Nephron (organoid): Measurements from ENCODE around the gene DERA.
"Not testable (repeated sequence)": the region's sequence is repeated elsewhere in the genome, so short reads cannot be mapped to it uniquely, and the experiment has no call there.

Experiments
- H3K27ac Mint-ChIP-seq, 3 experiments: 2 replicates each; pipeline ENCODE4 v1.8.0; 2020; ENCODE audit warnings: mixed read lengths in 3 of 3, mild to moderate bottlenecking in 2 of 3, moderate library complexity in 1 of 3
- H3K27me3 Mint-ChIP-seq: 2 replicates; pipeline ENCODE4 v1.8.0; 2021; ENCODE audit warnings: low read depth, mild to moderate bottlenecking, moderate library complexity, mixed read lengths
- H3K36me3 Mint-ChIP-seq: 2 replicates; pipeline ENCODE4 v1.8.0; 2020; ENCODE audit warnings: low read depth, mixed read lengths
- H3K4me1 Mint-ChIP-seq: 2 replicates; pipeline ENCODE4 v1.8.0; 2020; ENCODE audit warnings: mixed read lengths
- H3K4me3 Mint-ChIP-seq, 3 experiments: 2 replicates each; pipeline ENCODE4 v1.8.0; 2020; ENCODE audit warnings: mild to moderate bottlenecking in 3 of 3, mixed read lengths in 3 of 3, moderate library complexity in 2 of 3
- H3K9me3 Mint-ChIP-seq: 2 replicates; pipeline ENCODE4 v1.8.0; 2020; ENCODE audit warnings: mixed read lengths
- TF ChIP-seq, protein P1 (sequence below), 3 experiments: fragments of 200-600 bp; sonication (generic); IDR thresholded peaks; one replicate each; pipeline ENCODE4 v1.5.0; 2021; ENCODE audit warnings: antibody characterized with exemption in 3 of 3; ENCODE audit not compliant: unreplicated experiment in 3 of 3

Gene DERA

DNA sequence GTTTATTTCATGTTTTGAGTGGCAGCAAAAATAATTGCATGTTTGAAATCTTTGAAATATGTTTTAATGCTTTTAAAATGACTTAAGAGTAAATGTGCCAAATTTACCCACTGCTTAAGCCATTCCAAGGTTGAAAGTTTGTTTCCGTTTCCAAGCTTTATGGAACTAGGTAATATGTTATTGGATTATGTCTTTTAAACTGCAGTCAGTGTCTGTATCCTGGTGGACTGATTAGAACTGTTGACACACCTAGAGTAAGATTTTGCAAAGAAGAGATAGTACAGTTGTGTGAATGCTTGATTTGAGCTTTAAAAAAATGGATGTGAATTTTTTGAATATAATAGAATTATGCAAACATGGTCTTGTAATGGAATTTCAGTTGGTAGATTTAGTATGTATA is 135.1 kb downstream of the DERA start:
- no peak overlapping the region for H3K27ac Mint-ChIP-seq
- H3K27me3 Mint-ChIP-seq: peaks cover 7% of the 10 kb centered on the region
- peaks cover 39% of the 10 kb centered on the region for H3K36me3 Mint-ChIP-seq
- H3K9me3 Mint-ChIP-seq: peaks cover 28% of the 10 kb centered on the region
- no peak overlapping the region for H3K4me3 Mint-ChIP-seq
- TF ChIP-seq, protein P1, sequence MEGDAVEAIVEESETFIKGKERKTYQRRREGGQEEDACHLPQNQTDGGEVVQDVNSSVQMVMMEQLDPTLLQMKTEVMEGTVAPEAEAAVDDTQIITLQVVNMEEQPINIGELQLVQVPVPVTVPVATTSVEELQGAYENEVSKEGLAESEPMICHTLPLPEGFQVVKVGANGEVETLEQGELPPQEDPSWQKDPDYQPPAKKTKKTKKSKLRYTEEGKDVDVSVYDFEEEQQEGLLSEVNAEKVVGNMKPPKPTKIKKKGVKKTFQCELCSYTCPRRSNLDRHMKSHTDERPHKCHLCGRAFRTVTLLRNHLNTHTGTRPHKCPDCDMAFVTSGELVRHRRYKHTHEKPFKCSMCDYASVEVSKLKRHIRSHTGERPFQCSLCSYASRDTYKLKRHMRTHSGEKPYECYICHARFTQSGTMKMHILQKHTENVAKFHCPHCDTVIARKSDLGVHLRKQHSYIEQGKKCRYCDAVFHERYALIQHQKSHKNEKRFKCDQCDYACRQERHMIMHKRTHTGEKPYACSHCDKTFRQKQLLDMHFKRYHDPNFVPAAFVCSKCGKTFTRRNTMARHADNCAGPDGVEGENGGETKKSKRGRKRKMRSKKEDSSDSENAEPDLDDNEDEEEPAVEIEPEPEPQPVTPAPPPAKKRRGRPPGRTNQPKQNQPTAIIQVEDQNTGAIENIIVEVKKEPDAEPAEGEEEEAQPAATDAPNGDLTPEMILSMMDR (IDR thresholded peaks at IDR 0.05; ENCODE audit: unreplicated experiment in 3 of 3): no peak
- no peaks in the 10 kb centered on the region for H3K4me1 Mint-ChIP-seq

DNA sequence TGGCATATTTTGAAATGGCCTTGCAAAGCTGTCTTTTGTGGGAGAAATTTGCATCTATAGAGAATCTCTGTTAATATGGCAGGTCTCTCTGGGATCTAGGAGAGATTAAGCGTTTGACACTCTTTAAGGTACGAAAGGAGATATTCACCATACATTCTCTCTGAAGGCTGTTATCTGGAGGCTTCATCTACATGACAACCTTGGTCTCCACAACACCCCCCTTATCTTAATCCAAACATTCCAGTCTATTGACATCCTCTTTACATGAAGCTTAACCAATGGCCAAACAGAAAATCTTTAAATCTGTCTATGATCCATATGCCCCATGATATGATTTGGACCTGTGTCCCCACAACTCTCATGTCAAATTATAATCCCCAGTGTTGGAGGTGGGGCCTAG is 137.4 kb downstream of the DERA start:
- H3K36me3 Mint-ChIP-seq: peaks cover 26% of the 10 kb centered on the region
- H3K27ac Mint-ChIP-seq: no peak overlapping the region
- no peaks in the 10 kb centered on the region for H3K4me1 Mint-ChIP-seq

DNA sequence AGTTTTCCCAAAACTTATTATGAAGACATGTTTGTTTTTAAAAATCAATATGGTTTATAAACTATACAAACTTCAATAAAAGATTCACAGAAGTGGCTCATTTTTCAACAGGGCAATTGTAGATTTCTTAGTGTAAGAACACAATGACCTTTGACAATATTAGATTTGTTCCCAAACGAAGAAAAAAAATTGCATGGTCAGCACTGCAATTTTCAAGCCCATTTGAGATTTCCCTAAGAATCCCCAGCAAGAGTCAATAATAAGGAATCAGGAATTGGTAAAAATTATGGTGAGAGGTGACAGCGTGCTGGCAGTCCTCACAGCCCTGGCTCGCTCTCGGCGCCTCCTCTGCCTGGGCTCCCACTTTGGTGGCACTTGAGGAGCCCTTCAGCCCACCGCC is 145.8 kb downstream of the DERA start:
- Mint-ChIP-seq H3K27me3 (no peaks in the 10 kb centered on the region), H3K4me1 (no peaks in the 10 kb centered on the region), H3K27ac (no peak overlapping the region), H3K36me3 (peaks cover 6% of the 10 kb centered on the region), H3K4me3 (no peak overlapping the region), H3K9me3 (peaks cover 23% of the 10 kb centered on the region)
- TF ChIP-seq, protein P1 (IDR thresholded peaks at IDR 0.05; ENCODE audit: unreplicated experiment in 3 of 3): no peak

More for the DNA sequence above, 137.4 kb downstream of the DERA start:
- H3K9me3 Mint-ChIP-seq: peaks cover 26% of the 10 kb centered on the region
- peaks cover 7% of the 10 kb centered on the region for H3K27me3 Mint-ChIP-seq
- TF ChIP-seq, protein P1 (IDR thresholded peaks at IDR 0.05; ENCODE audit: unreplicated experiment in 3 of 3): no peak
- H3K4me3 Mint-ChIP-seq: no peak overlapping the region

DNA sequence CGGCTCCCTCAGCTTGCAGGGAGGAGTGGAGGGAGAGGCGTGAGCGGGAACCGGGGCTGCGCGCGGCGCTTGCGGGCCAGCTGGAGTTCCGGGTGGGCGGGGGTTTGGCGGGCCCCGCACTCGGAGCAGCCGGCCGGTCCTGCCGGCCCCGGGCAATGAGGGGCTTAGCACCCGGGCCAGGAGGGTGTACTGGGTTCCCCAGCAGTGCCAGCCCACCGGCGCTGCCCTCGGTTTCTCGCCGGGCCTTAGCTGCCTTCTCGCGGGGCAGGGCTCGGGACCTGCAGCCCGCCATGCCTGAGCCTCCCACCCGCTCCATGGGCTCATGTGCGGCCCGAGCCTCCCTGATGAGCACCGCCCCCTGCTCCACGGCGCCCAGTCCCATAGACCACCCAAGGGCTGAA is 146.2 kb downstream of the DERA start:
- not testable (repeated sequence) for H3K4me3 Mint-ChIP-seq, H3K27me3 Mint-ChIP-seq, H3K4me1 Mint-ChIP-seq, H3K27ac Mint-ChIP-seq, H3K36me3 Mint-ChIP-seq
- H3K9me3 Mint-ChIP-seq: peaks cover 23% of the 10 kb centered on the region

DNA sequence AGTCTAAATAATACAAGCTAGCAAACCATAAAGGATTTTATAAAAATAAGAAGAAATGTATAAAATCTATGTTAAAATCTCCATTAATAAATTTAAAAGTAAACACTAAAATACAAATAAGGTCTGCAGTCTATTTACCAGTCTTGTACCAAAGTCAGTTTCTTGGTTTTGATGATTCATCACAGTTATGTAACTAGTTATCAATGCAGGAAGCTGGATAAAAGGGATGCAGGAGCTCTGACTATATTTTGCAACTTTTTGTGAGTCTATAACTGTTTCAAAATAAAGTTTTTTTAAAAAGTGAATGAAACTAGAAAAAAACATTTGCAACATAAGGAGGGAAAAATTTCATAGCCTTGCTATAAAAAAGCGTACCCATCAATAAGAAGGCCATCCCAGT is 151.5 kb downstream of the DERA start:
- Mint-ChIP-seq H3K4me3 (no peak overlapping the region), H3K27ac (no peak overlapping the region), H3K9me3 (no peaks in the 10 kb centered on the region), H3K27me3 (no peaks in the 10 kb centered on the region), H3K36me3 (no peaks in the 10 kb centered on the region), H3K4me1 (no peaks in the 10 kb centered on the region)
- TF ChIP-seq, protein P1 (IDR thresholded peaks at IDR 0.05; ENCODE audit: unreplicated experiment in 3 of 3): no peak

DNA sequence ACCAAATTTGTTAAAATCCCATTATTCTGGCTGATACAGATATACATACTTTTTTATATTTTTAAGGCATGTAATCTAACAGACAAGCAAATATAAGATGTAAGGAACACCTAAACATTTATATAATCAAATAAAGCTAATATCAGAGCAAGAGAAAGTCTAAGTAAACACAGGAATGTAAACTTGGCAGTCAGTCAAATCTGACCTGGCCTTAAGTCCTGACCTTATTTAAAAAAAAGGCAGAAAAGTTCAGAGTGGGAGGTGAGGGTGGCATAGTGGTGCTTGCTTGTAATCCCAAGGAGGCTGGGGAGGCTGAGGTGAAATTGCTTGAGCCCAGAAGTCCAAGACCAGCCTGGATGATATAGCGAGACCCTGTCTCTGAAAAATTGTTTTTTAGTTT is 152.6 kb downstream of the DERA start:
- Mint-ChIP-seq H3K36me3 (no peaks in the 10 kb centered on the region), H3K27ac (no peak overlapping the region), H3K9me3 (no peaks in the 10 kb centered on the region), H3K27me3 (no peaks in the 10 kb centered on the region), H3K4me1 (no peaks in the 10 kb centered on the region), H3K4me3 (no peak overlapping the region)
- TF ChIP-seq, protein P1 (IDR thresholded peaks at IDR 0.05; ENCODE audit: unreplicated experiment in 3 of 3): no peak
